ENCODE data around the gene TYMS.

GRCh38 chr18:677145-677544 lies 19.7 kb downstream of the TYMS start:
- TF ChIP-seq EZH2 (IDR thresholded peaks at IDR 0.05; ENCODE audit: insufficient read depth, poor library complexity, severe bottlenecking) (no peak), EZH2phosphoT487 (IDR thresholded peaks at IDR 0.05; ENCODE audit: insufficient read depth, low read depth) (no peak)

All from GM23248 (cell line).